K562 (cell line): ENCODE measurements around the gene CPLX1. TPM values are rescaled to one million over a fixed set of nuclear protein-coding genes. Genes with fewer than 3 reads are reported as not detected.

ENCODE experiments used
- ATAC-seq: fragments of 200-7000 bp; cut with Tn5 transposase; 3 replicates; pipeline ENCODE4 v1.9.1; 2020; ENCODE audit warnings: moderate library complexity
- BruUV-seq: library from RNA; stranded (reverse); fragments of 400-500 nt; replicated peaks from 2 replicates; lab custom pipeline; 2021; lab: Mats Ljungman, UMichigan
- CTCF ChIA-PET: fragments of 300-600 bp; formaldehyde crosslinking; extraction: SDS; loops from one replicate; lab custom pipeline; 2021; ENCODE audit warnings: low intra/inter-chr PET ratio; lab: Yijun Ruan, JAX
- POLR2A ChIA-PET: fragments of 300-600, 350-650 bp; sonication (Branson Sonifier 250); formaldehyde crosslinking; extraction: SDS; loops from one replicate; lab custom pipeline; 2021; ENCODE audit warnings: antibody characterized with exemption, inconsistent platforms; lab: Yijun Ruan, JAX
- DNase-seq, 4 experiments: peaks; one replicate each; pipeline versions ENCODE4 v3.0.0 to v3.0.0-alpha.2; 2011 to 2018; ENCODE audit warnings: low spot score in 3 of 4, mixed read lengths in 3 of 4; ENCODE audit errors: extremely low read depth in 1 of 4
- FAIRE-seq: peaks from 2 replicates; lab custom pipeline; 2011; peaks lifted over from hg19 to GRCh38; lab: Jason Lieb, UNC
- H2AFZ ChIP-seq: 2 replicates; pipeline ENCODE4 v1.6.0; 2011; ENCODE audit warnings: low read depth, low read length, control low read depth, inconsistent platforms
- H3K27ac ChIP-seq: fragments of 200-600 bp; 3 replicates; pipeline ENCODE4 v1.8.0; 2011; ENCODE audit warnings: low read depth, mild to moderate bottlenecking, control low read depth, inconsistent platforms, low read length, moderate library complexity, mixed read lengths; ENCODE audit errors: extremely low read depth
- H3K27me3 ChIP-seq, 2 experiments: fragments of 300-600 bp in 1 of 2; 2 replicates in 1 of 2; 3 replicates in 1 of 2; pipeline versions ENCODE4 v1.6.0 to v1.8.0; 2011; ENCODE audit warnings: inconsistent platforms in 2 of 2, low read length in 2 of 2, mild to moderate bottlenecking in 1 of 2, mixed read lengths in 1 of 2, moderate library complexity in 1 of 2; ENCODE audit not compliant: control insufficient read depth in 2 of 2, insufficient read depth in 2 of 2
- H3K36me3 ChIP-seq: fragments of 300-600 bp; 3 replicates; pipeline ENCODE4 v1.8.0; 2011; ENCODE audit warnings: mild to moderate bottlenecking, low read length, inconsistent platforms; ENCODE audit not compliant: control insufficient read depth, insufficient read depth
- H3K4me1 ChIP-seq, 2 experiments: fragments of 200-600 bp in 1 of 2; replicated peaks in 1 of 2; 2 replicates in 1 of 2; 3 replicates in 1 of 2; pipeline versions ENCODE4 v1.5.1 to v1.8.0; 2011; ENCODE audit warnings: inconsistent platforms in 2 of 2, low read length in 2 of 2, mild to moderate bottlenecking in 1 of 2, mixed read lengths in 1 of 2, moderate library complexity in 1 of 2; ENCODE audit not compliant: control insufficient read depth in 2 of 2, insufficient read depth in 2 of 2
- H3K4me2 ChIP-seq: 2 replicates; pipeline ENCODE4 v1.6.1; 2011; ENCODE audit warnings: low read length, control low read depth, inconsistent platforms, mixed read lengths; ENCODE audit not compliant: insufficient read depth
- H3K4me3 ChIP-seq: fragments of 200-600 bp; sonication (generic), shearing (Covaris generic); 2 replicates; pipeline ENCODE4 v1.5.1; 2016; ENCODE audit warnings: control low read depth, inconsistent platforms
- H3K79me2 ChIP-seq: fragments of 200-600 bp; 3 replicates; pipeline ENCODE4 v1.8.0; 2011; ENCODE audit warnings: low read length, inconsistent platforms; ENCODE audit not compliant: control insufficient read depth, insufficient read depth
- H3K9ac ChIP-seq, 2 experiments: 2 replicates each; pipeline versions ENCODE4 v1.6.0 to v1.6.1; 2011; ENCODE audit warnings: low read depth in 2 of 2, low read length in 2 of 2, control low read depth in 1 of 2, inconsistent platforms in 1 of 2, mild to moderate bottlenecking in 1 of 2, mixed read lengths in 1 of 2; ENCODE audit not compliant: insufficient read depth in 1 of 2
- H3K9me1 ChIP-seq: one replicate; pipeline ENCODE4 v1.6.0; 2011; ENCODE audit warnings: inconsistent platforms, mild to moderate bottlenecking, low read length, moderate library complexity; ENCODE audit not compliant: control insufficient read depth, insufficient read depth
- H3K9me3 ChIP-seq: replicated peaks from 2 replicates; pipeline ENCODE4 v1.5.1; 2011; ENCODE audit warnings: low read depth, low read length, inconsistent platforms; ENCODE audit not compliant: control insufficient read depth, insufficient read depth
- H4K20me1 ChIP-seq: replicated peaks from 2 replicates; pipeline ENCODE4 v1.6.1; 2011; ENCODE audit warnings: low read length, inconsistent platforms, mixed read lengths; ENCODE audit not compliant: control insufficient read depth, insufficient read depth
- CTCF ChIP-seq, 3 experiments: IDR thresholded peaks in 2 of 3; conservative IDR thresholded peaks in 1 of 3; 2 replicates each; pipeline ENCODE4 v1.5.1; 2011 to 2012; ENCODE audit warnings: low read length in 3 of 3, mild to moderate bottlenecking in 3 of 3, control low read depth in 2 of 3, improper control_type of control experiment in 1 of 3, inconsistent platforms in 1 of 3, low read depth in 1 of 3, mixed read lengths in 1 of 3, moderate library complexity in 1 of 3; ENCODE audit not compliant: insufficient read depth in 2 of 3
- SIX5 ChIP-seq, 2 experiments: IDR thresholded peaks; 2 replicates each; pipeline ENCODE4 v1.6.1; 2011; ENCODE audit warnings: low read length in 2 of 2, borderline replicate concordance in 1 of 2, low read depth in 1 of 2, mild to moderate bottlenecking in 1 of 2, moderate library complexity in 1 of 2; ENCODE audit not compliant: insufficient read depth in 1 of 2
- WGBS: fragments of 100-300 bp; shearing (Covaris generic); methylation state at CpG from one replicate; pipeline ENCODE4 v1.1.6; 2016; ENCODE audit warnings: low coverage, mixed read lengths; ENCODE audit not compliant: insufficient coverage; ENCODE audit errors: missing lambda C conversion rate; 5-methylcytosine and 5-hydroxymethylcytosine counted together
- in situ Hi-C: fragments of 300-500 bp; cut with MboI; formaldehyde crosslinking; loops from 4 replicates; pipeline ENCODE4 v1.15.0; 2018; ENCODE audit warnings: inconsistent platforms, mixed read lengths
- intact Hi-C: fragments of 100-400 bp; cut with micrococcal nuclease; formaldehyde crosslinking; loops from 2 replicates; pipeline ENCODE4 v1.14.2; 2022
- polyA plus RNA-seq, 8 experiments: library from polyadenylated mRNA; depleted of rRNA in 4 of 8; stranded (reverse) in 5 of 8; unstranded in 3 of 8; fragments of >200 nt; fragmentation: Nextera tagmentation in 2 of 8; fragmentation: Illumina TruSeq in 1 of 8; extraction: Ambion mirVana in 2 of 8; extraction: Trizol in 1 of 8; gene quantifications; 2 replicates each; pipeline versions ENCODE4 v1.2.1 to v1.2.3, GENCODE V29; 2011 to 2014; ENCODE audit warnings: inconsistent platforms in 1 of 8, missing spikeins in 1 of 8
- total RNA-seq, 7 experiments: library from RNA; depleted of rRNA in 6 of 7; stranded (reverse); fragments of >200 nt in 6 of 7; fragmentation: Illumina TruSeq in 2 of 7; extraction: Trizol in 2 of 7; gene quantifications; 2 replicates each; pipeline versions ENCODE4 v1.2.1 to v1.2.3, GENCODE V29; 2011 to 2021; ENCODE audit warnings: low replicate concordance in 1 of 7

CPLX1 gene
- total and polyA plus RNA-seq, 9 of the 15 experiments (the other 6 are each of a cell fraction or from before 2014, with no cell fraction given): 0.03 to 3.3 (median 0.17) TPM; not detected in 2

GRCh38 chr4:828641-829271 is 2.8 kb upstream of the CPLX1 start:
- POLR2A ChIA-PET: interaction anchor here (0.7 kb wide), 1 partner anchor 518 kb away, joined by 3 read pairs; the partner anchor contains the start of gene UVSSA
- BruUV-seq: no TSS peak
- FAIRE-seq (no peak), DNase-seq (peak in 1 of 4 experiments; percentile 27), ATAC-seq (peak; percentile 60)
- Histone ChIP-seq H3K27ac (no peak overlapping the region), H3K4me3 (no peak overlapping the region), H3K36me3 (no peaks in the 10 kb centered on the region), H3K4me2 (no peak overlapping the region), H2AFZ (no peak overlapping the region), H3K9me3 (0 out of 2 replicates have a peak, but pooled peaks cover 1% of the 10 kb centered on the region), H3K79me2 (no peaks in the 10 kb centered on the region), H3K9ac (0 out of 4 replicates have a peak overlapping the region, but pooled peaks of 1 of the 2 experiments have one; percentile 27), H4K20me1 (no peaks in the 10 kb centered on the region), H3K9me1 (no peaks in the 10 kb centered on the region), H3K4me1 (peaks cover 0 to 58% of the 10 kb centered on the region in 2 experiments; a peak in 3 of 5 replicates), H3K27me3 (peaks cover 10 to 52% of the 10 kb centered on the region in 2 experiments; a peak in 4 of 5 replicates)
- CTCF ChIA-PET: no interaction called here
- intact Hi-C loops: no loop called here
- TF ChIP-seq SIX5 (IDR thresholded peaks at IDR 0.05; ENCODE audit: borderline replicate concordance in 1 of 2, insufficient read depth in 1 of 2, low read depth in 1 of 2, low read length in 2 of 2): no peak
- TF ChIP-seq CTCF (IDR thresholded peaks at IDR 0.05 in 2 of 3, conservative IDR thresholded peaks at IDR 0.05 in 1 of 3; ENCODE audit: insufficient read depth in 2 of 3, low read depth in 1 of 3, low read length in 3 of 3): peak in 2 of 3 experiments; percentile 20 to 31; a peak in 1 of 6 replicates
- in situ Hi-C loops: no loop called here
- 6% methylated on average over 11 of the region's 16 CpGs for WGBS
